Measurements from ENCODE around the gene CCDC169.
"Not testable (repeated sequence)": the region's sequence is repeated elsewhere in the genome, so short reads cannot be mapped to it uniquely, and the experiment has no call there.

Gene CCDC169

GRCh38 chr13:36297366-36298338, at the start of gene CCDC169:
Gene CCDC169 (minus strand): TSS chr13:36297814. CDS start chr13:36297719, 95 bp downstream.
- DNase-seq, result peak; percentile 82

GRCh38 chr13:36346222-36347083, 48.8 kb upstream of the CCDC169 start, which contains the start of gene SPART:
Gene SPART (minus strand): TSS chr13:36346394. CDS start chr13:36335830, 10,564 bp downstream.
- peak; percentile 94 for DNase-seq

- peak; percentile 85 for DNase-seq
These were observed 48.0 kb upstream of the CCDC169 start for GRCh38 chr13:36345438-36346221.

GRCh38 chr13:36344886-36345437, 47.3 kb upstream of the CCDC169 start:
- no peak for DNase-seq

DNA sequence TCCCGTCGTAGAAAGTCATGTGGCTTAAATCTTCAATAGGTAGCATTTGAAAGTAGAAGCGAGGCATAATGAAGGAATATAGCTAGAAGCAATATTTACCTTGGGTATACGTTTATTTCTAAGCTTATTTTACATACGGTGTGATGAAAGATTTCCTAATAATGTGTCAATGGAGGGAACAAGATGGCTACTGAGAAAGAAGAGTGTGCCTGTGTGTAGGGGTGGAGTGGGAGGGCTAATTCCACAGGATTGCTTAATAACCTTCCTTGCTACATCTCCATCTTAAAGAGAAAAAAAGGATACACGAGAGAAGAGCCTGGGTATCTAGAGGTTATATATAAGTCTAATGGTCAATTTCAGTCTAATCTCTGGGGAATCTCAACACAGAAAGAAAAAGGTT, 46.6 kb upstream of the CCDC169 start:
- DNase-seq, result no peak

DNA sequence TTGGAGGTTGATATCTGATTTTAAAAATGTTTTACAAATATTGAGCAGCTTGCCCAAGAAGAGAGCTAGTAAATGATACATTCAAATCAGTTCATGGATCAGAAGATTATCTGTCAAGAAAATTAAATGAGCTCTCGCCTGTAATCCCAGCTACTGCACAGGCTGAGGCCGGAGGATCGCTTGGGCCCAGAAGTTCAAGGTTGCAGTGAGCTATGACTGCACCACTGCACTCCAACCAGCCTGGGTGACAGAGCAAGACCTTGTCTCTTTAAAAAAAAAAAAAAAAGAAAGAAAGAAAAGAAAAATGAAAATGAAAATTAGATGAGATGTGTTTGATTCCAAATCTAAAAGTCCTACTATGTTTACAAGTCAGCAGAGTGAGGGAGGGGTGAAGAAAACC, 46.2 kb upstream of the CCDC169 start:
- DNase-seq, result no peak

DNA sequence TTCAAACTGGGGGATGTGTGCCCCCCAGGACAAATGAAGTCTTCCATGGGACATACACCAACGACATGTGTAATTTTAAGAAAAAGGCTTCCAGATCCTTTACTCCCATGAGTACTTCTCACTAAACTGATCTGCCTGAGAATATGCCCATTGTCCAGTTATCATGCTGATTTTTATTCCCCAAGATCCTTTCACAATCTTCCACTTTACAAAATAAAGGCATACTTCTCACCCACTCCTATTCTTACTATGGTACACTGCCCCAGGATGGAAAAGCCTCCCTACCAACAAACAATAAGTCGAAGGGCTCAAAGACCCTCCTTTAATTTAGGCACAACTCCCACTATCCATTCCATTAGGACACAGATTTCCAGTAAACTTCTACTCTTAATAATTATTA, 45.1 kb upstream of the CCDC169 start:
- DNase-seq, result no peak

GRCh38 chr13:36341718-36342117, 44.1 kb upstream of the CCDC169 start:
- DNase-seq, result no peak

DNA sequence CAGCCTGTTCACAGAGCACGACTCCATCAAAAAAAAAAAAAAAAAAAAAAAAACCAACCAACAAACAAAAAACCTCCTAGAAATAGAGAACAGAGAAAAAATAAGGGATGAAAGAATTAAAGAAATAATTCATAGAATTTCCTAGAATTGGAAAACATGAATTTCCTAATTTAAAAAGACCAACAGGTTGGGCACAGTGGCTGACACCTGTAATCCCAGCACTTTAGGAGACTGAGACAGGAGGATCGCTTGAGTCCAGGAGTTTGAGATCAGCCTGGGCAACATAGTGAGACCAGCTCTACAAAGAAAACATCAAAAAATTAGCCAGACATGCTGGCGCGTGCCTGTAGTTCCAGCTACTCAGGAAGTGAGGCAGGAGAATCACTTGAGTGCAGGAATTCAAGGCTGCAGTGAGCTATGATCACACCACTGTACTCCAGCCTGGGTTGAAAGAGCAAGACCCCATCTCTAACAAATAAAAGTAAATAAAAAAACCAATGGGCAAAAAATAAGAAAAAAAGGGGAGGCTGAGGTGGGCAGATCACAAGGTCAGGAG, 42.1 kb upstream of the CCDC169 start:
- no peak for DNase-seq

GRCh38 chr13:36337938-36338641, 40.5 kb upstream of the CCDC169 start:
- no peak for DNase-seq

GRCh38 chr13:36332986-36333385, 35.4 kb upstream of the CCDC169 start:
- no peak for DNase-seq

DNA sequence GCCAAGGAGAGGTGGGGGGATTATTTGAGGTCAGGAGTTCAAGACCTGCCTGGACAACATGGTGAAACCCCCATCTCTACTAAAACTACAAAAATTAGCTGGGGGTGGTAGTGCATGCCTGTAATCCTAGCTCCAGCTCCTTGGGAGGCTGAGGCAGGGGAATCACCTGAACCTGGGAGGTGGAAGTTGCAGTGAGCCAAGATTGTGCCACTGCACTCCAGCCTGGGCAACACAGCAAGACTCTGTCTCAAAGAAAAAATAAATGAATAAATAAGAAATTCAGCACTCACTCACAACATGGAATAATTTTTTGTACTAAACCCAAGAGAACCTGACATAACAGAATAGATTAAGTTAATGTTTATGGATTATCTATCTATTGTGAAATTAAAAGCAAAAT, 34.6 kb upstream of the CCDC169 start:
- not testable (repeated sequence) for DNase-seq

GRCh38 chr13:36331280-36331679, 33.7 kb upstream of the CCDC169 start:
- no peak for DNase-seq

DNA sequence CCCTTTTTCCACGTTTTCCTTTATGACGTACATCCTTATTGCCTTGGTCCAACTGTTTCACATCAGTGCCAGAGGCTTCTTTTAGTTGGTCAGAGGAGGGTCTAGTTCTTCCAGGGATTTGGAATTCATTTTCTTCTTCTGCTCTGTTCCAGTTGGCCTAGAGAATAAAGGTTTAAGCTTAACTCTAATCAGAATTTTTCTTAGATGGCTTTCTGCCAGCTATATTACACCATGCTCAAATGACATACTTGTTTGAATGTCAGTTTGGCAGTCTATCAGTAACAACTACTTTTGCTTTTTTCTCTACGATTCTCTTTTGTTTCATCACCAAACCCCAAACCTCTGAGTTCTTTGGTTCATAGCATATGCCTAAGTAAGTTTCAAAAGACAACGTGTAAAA, 31.7 kb upstream of the CCDC169 start:
- DNase-seq, result no peak

DNA sequence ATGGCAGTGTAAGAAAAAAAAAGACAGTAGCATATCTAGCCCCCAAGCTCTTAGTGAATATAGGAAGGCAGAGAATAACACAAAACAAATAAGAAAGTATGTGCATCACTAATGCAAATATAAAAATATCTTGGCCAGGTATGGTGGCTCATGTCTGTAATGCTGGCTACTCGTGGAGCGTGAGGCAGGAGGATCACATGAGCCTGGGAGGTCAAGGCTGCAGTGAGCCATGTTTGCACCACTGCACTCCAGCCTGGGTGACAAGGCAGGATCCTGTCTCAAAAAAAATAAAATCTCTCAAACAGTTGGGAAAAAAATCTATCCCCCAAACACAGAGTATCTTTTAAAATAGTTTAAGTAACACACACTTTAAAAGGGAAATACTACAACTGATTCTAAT, 31.2 kb upstream of the CCDC169 start:
- DNase-seq, result no peak

DNA sequence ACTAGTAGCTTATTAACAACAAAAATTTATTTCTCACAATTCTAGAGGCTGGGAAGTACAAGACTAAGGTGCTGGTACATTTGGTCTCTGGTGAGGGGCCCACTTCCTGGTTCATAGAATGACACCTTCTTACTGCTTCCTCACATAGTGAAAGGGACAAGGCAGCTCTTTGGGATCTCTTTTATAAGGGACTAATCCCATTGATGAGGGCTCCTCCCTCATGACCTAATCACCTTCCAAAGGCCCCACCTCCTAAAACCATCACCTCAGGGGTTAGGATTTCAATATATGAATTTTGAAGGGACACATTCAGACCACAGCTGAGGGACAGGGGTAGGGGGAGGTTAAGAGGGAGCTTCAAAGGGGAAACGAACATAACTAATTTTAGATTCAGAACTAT, 28.3 kb upstream of the CCDC169 start:
- no peak for DNase-seq

GRCh38 chr13:36324881-36325280, 27.3 kb upstream of the CCDC169 start:
- DNase-seq, result not testable (repeated sequence)

DNA sequence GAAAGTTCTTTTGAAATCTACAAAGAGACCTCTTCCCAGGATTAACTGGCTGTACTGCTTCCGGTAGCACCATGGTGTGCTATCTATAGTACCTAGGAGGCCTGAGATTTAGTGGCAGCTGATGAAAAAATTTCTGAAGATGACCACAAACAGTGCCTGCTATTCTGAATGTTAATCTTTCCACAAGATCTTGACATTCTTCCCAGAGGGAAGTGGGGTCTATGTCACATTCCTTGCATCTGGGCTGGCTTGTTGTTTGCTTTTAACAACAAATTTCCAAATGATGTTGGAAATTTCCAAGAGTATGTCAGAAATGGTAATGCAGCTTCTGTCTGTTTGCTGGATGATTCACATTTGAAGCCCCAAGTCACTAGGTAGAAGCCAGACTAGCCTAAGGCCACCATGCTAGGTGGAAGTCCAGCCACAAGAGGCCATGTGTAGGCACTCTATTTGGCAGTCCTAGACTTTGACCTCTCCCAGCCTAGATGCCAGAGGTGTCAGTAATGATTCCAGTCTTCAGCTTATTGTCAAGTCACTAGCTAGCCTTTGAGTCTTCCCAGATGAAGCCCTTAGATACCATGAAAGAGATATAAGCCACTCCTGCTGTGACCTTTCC, 26.4 kb upstream of the CCDC169 start:
- DNase-seq, result no peak

DNA sequence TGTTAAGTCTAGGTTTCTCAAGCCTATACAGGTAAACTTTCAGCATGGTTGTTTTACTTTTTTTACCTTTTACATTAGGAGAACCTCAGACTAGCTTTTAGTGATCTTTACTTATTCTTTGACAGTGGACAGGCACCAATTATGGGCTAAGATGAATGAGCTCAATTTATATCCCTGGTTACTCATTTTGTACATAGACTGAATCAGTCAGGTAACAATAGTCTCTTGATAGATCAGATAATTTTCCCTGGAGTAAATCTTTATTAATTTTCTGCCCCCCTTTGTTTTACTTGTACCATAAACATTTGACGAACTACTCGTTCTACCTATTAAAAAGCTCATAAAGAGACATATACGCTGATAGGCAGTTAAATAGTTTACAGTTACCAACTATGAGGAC, 25.8 kb upstream of the CCDC169 start:
- DNase-seq, result no peak

- not testable (repeated sequence) for DNase-seq
These were observed 22.2 kb upstream of the CCDC169 start for GRCh38 chr13:36319793-36320192.

Data from right hindlimb (tissue), 1 donor.